LHCN-M2 (cell line): Measurements from ENCODE around the gene INO80. TPM values are rescaled to one million over a fixed set of nuclear protein-coding genes. Genes with fewer than 3 reads are reported as not detected.

Experiments used
- DNase-seq: peaks from one replicate; pipeline ENCODE4 v3.0.0-alpha.2; 2012; ENCODE audit warnings: low read depth
- total RNA-seq: library from RNA; depleted of rRNA; stranded (reverse); fragments of >200 nt; gene quantifications from 2 replicates; pipeline ENCODE4 v1.2.3, GENCODE V29; 2014; rRNA removed

The INO80 gene
- total RNA-seq, 1 experiment from 2014 or later: 17.1 TPM

DNA sequence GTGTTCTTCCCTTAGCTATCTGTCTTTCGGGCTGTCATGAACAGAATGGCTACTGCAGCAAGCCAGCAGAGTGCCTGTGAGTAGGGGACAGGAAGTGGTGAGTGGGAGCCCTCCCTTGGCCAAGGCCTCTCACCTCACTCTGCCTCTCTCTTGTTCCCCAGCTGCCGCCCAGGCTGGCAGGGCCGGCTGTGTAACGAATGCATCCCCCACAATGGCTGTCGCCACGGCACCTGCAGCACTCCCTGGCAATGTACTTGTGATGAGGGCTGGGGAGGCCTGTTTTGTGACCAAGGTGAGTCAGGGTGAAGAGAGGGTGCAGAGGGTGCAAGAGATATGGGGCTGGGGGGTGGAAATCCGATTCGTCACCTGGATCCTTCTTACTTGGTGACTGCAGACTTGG is 183.9 kb downstream of the INO80 start:
- DNase-seq: no peak

DNA sequence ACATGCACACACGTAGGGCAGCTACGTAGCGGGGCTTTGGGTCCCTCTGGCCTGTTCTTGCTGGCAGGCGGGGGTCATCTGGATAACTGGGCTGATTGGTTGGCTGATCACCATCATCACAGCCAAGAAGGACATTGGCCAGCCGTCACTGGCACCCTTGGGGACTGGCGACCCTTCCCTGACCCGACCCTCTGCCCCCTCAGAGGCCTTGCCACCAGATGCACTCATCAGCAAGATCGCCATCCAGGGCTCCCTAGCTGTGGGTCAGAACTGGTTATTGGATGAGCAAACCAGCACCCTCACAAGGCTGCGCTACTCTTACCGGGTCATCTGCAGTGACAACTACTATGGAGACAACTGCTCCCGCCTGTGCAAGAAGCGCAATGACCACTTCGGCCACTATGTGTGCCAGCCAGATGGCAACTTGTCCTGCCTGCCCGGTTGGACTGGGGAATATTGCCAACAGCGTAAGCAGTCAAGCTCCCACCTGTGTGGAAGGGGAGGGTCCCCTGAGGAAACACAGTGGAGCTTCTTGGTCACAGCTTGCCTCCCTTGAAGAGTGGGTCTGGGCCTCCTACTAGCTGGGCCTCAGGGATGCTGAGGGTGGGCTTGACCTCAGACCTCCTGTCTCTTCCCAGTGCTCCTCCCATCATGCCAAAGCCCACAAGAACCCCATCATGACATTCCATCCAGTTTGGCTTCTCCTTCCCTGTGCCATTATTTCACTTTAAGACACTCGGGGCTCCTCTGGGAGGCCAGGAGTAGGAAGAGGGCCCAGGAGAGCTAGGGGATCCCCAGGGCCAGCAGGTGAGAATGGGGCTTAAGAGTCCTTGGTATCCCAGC is 184.6 kb downstream of the INO80 start:
- DNase-seq: no peak

DNA sequence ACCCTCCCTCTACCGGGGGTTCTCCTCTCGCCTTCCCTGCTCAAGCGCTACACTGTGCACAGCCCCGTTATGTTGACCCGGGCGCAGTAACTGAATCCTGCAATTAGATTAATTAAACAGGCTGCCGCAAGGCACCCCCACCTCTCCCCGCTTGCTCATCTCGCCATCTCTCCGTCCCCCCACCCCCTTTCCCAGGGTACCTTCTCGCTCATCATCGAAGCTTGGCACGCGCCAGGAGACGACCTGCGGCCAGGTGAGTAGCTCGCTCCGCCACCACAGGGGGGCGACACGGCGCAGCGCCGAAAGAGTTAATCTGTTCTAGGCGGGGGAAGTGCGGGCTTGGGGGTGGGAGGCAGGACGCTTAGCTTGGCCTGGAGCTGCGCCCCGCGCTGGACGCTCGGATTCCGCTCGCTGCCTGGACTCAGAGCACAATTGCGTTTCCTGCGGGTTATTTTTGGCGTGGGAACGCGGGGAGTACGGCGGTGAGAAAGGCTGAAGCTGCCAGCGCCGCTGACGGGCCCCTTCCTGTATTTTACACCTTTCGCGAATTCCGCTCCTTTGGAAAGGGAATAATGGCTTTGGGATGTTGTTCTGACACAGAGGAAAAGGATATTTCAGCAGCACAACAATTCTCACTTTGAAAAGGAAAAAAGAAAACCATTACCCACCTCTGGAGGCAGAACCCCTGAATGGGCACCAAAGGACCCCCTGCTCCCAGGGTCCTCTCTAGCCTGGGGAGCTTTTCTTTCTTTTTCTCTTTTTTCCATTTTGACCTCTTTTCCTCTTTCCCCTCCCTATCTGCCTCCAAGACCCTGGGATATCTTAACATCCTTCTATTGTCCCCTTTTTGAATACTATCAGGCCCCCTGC is 185.4 kb downstream of the INO80 start:
- DNase-seq: no peak

DNA sequence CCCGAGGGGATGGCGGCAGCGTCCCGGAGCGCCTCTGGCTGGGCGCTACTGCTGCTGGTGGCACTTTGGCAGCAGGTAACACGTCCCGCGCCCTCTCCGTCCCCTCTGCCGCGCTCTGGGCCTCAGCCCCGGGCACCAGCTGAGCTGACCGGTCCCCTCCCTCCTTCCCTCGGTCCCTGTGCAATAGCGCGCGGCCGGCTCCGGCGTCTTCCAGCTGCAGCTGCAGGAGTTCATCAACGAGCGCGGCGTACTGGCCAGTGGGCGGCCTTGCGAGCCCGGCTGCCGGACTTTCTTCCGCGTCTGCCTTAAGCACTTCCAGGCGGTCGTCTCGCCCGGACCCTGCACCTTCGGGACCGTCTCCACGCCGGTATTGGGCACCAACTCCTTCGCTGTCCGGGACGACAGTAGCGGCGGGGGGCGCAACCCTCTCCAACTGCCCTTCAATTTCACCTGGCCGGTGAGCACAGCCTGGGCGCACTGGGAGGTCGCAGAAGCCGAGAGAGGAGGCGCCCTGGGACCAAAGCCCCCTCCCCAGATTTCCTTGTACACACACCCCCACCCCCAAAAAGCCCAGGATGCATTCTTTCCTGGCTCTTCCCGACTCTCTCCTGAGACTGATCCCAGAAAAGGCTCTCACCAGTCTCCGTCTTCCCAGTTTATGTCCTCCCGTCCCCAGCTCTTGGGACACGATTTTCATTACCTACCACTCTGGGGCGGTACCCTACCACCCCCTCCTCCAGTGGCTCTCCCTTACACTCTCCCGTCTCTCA is 186.2 kb downstream of the INO80 start:
- peak; percentile 47 for DNase-seq

Other genes starting within 250 kb of the INO80 start
- not detected in 2 replicates for gene RHOV, start 242.0 kb downstream of the INO80 start, total RNA-seq
- 45.1 and 52.1 TPM in 2 replicates for gene VPS18, start 221.8 kb downstream of the INO80 start, total RNA-seq
- gene DLL4, start 186.9 kb downstream of the INO80 start, total RNA-seq: 0.13 and 0.17 TPM in 2 replicates
- gene CHAC1, start 162.8 kb downstream of the INO80 start, total RNA-seq: 1.5 and 1.8 TPM in 2 replicates
- gene EXD1, start 114.5 kb upstream of the INO80 start, total RNA-seq: not detected in 2 replicates
- 67.2 and 85.6 TPM in 2 replicates for gene CHP1, start 115.0 kb upstream of the INO80 start, total RNA-seq
- gene OIP5, start 216.3 kb upstream of the INO80 start, total RNA-seq: 17.3 and 19.5 TPM in 2 replicates
- gene NUSAP1, start 216.6 kb upstream of the INO80 start, total RNA-seq: 161 and 169 TPM in 2 replicates